Measurements from ENCODE around the gene QDPR.

Gene QDPR

DNA sequence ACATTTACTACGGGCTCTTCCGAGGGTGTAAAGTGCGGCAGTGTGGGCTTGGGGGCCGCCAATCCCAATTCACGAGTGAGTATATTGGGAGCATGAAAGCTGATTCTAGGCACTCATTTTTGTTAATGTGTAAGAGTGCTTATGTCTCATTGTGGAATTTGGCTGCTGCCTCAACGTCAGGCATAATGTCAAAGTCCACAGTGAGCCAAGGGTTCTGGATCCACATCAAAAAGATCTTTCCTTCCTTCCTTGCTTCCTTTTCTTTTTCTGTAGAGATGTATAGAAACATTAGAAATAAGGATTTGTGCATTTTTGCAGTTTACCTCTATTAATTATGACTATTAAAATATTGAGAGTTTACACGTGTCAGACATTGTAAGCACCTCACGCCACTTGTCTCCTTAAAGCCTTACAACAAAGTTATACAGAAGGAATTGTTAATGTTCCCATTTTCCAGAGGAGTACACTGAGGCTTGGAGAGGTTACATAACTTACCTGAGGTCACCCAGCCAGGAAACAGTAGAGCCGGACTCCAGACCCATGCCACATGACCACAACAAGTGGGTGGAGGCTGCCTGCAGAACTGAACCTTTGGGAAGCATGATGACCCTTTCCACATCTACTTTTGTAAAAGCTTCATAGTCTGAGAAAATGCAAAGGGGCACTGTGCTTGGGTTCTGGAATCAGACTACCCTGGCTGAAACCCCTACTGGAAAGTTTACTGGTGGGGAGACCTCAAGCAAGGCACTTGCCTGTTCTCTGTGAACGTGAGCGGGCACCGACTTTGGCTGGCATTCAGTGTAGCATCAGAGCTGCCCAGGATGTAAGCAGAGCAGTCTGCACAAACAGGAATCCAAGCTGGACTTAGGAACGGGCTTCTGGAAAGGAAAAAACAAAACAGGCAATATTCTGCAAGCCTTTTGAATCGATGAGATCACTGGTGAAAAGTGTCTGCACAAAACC, 3.8 kb upstream of the QDPR start:
- no peak for FAIRE-seq
- TF ChIP-seq SPI1 (IDR thresholded peaks at IDR 0.05; ENCODE audit: low read depth, low read length) (no peak), POU2F2 (IDR thresholded peaks at IDR 0.05; ENCODE audit: low read depth, low read length) (no peak), PAX5 (IDR thresholded peaks at IDR 0.05; ENCODE audit: insufficient read depth, low read length, severe bottlenecking) (no peak), POLR2A (IDR thresholded peaks at IDR 0.05; ENCODE audit: low read depth, low read length) (no peak), TAF1 (IDR thresholded peaks at IDR 0.05; ENCODE audit: low read depth, low read length) (no peak), POLR2AphosphoS5 (IDR thresholded peaks at IDR 0.05; ENCODE audit: low read depth, low read length) (no peak)
- no peak for DNase-seq (ENCODE audit: insufficient read length, low spot score)

DNA sequence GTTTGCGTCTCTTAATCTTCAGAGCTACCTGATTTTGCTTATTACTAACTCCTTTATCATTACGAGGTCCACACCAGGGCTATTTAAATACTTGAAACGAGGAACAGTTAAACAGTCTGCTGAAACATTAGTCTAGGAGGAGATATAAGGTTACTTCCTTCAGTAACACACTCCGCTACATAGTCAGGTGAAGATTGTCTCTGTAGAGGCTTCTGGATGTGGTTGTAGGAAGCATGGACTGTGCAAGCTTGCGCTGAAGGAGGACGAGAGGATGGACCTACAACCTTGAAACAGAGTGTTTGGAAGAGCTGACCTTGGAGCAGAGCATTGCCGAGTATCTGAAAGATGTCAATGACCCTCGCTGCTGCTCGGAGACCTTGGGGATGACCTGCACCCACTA, 3.0 kb upstream of the QDPR start, which contains the start of gene CLRN2:
CLRN2 (plus strand) TSS at position 301 of the 400 bp plus-strand sequence. CDS start 102 bp downstream, outside the sequence.
- DNase-seq (ENCODE audit: insufficient read length, low spot score): no peak
- no peak for FAIRE-seq
- no peak for TF ChIP-seq POLR2A (IDR thresholded peaks at IDR 0.05; ENCODE audit: low read depth, low read length)
- TF ChIP-seq SPI1 (IDR thresholded peaks at IDR 0.05; ENCODE audit: low read depth, low read length): no peak
- no peak for TF ChIP-seq POU2F2 (IDR thresholded peaks at IDR 0.05; ENCODE audit: low read depth, low read length)
- TF ChIP-seq PAX5 (IDR thresholded peaks at IDR 0.05; ENCODE audit: insufficient read depth, low read length, severe bottlenecking): no peak
- TF ChIP-seq POLR2AphosphoS5 (IDR thresholded peaks at IDR 0.05; ENCODE audit: low read depth, low read length): no peak
- TF ChIP-seq TAF1 (IDR thresholded peaks at IDR 0.05; ENCODE audit: low read depth, low read length): no peak

DNA sequence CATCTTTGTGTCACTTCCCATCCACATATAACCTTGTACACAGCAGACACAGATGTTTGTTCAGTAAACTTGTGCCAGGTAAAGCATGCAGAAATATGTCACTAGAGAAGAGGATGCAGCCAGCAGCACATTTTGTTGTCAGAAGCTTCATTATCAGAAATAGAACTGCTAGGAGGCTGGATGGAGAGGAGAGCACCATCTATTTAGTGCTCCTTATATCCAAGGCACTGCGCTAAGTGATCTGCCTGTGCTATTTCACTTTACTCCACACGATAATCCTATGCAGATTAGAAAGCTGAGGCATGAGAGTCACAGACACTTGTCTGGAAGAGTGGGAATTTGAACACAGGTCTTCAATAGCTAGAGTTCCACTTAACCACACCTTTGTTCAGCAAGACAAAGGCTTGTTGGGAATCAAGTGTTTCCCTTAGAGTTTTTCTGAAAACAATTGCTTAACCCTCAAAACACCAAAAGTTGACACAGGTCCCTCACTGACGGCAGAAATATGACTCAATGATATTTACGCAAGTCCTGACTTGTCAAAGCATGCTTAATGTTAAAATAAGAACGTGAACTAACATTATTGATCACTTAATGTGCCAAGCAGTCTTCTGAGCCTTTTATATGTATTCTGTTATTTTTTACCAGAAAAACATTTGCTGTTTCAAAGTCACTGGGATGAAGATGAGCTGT, 1.2 kb upstream of the QDPR start:
- FAIRE-seq (no peak), DNase-seq (ENCODE audit: insufficient read length, low spot score) (no peak)
- TF ChIP-seq TAF1 (IDR thresholded peaks at IDR 0.05; ENCODE audit: low read depth, low read length) (no peak), POU2F2 (IDR thresholded peaks at IDR 0.05; ENCODE audit: low read depth, low read length) (no peak), POLR2AphosphoS5 (IDR thresholded peaks at IDR 0.05; ENCODE audit: low read depth, low read length) (no peak), SPI1 (IDR thresholded peaks at IDR 0.05; ENCODE audit: low read depth, low read length) (no peak), POLR2A (IDR thresholded peaks at IDR 0.05; ENCODE audit: low read depth, low read length) (no peak), PAX5 (IDR thresholded peaks at IDR 0.05; ENCODE audit: insufficient read depth, low read length, severe bottlenecking) (no peak)

DNA sequence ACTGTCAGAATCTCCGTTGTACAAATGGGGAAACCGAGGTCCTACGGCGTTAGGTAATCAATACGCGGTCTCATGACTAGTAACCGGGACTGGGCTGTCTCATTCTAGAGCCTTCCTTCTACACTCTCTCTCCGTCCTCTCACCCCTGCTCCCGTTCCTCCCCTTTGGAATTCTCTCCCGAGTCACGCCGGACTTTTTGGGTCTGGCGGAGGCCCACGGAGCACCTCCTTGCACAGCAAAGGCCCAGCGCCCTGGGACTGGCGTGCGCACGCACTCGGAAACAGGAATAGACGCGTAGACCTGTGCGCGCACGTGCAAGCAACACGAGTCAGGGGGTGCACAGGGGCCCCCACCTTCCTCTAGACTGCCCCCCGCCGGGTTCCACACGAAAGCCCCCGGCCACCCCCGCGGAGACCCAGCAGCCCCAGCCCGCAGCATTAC, 361 bp downstream of the QDPR start:
- no peak for TF ChIP-seq SPI1 (IDR thresholded peaks at IDR 0.05; ENCODE audit: low read depth, low read length)
- TF ChIP-seq PAX5 (IDR thresholded peaks at IDR 0.05; ENCODE audit: insufficient read depth, low read length, severe bottlenecking): no peak
- no peak for TF ChIP-seq POLR2AphosphoS5 (IDR thresholded peaks at IDR 0.05; ENCODE audit: low read depth, low read length)
- no peak for TF ChIP-seq POLR2A (IDR thresholded peaks at IDR 0.05; ENCODE audit: low read depth, low read length)
- no peak for TF ChIP-seq POU2F2 (IDR thresholded peaks at IDR 0.05; ENCODE audit: low read depth, low read length)
- TF ChIP-seq TAF1 (IDR thresholded peaks at IDR 0.05; ENCODE audit: low read depth, low read length): no peak
- DNase-seq (ENCODE audit: insufficient read length, low spot score) (no peak), FAIRE-seq (peak; percentile 66)

DNA sequence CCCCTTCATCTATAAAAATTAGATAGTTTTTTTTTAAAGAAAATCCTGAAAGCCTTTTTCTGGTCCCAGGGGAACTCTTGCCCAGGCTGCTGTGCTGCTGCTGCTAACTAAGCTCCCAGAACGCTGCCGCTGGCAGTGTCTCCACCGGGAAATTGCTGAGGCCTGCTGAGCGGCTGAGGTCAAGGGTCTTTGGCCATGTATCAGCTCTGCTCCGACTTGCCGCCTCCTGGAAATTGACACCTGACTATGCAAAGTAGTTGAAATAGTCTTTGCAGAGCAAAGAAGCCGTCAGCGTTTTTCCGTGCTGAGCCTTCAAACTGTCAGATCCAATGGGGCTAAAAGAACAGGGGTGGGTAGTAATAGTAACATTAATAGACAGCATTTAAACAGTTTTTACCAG, 839 bp downstream of the QDPR start:
- TF ChIP-seq POLR2A (IDR thresholded peaks at IDR 0.05; ENCODE audit: low read depth, low read length) (no peak), POU2F2 (IDR thresholded peaks at IDR 0.05; ENCODE audit: low read depth, low read length) (no peak), PAX5 (IDR thresholded peaks at IDR 0.05; ENCODE audit: insufficient read depth, low read length, severe bottlenecking) (no peak), SPI1 (IDR thresholded peaks at IDR 0.05; ENCODE audit: low read depth, low read length) (no peak), POLR2AphosphoS5 (IDR thresholded peaks at IDR 0.05; ENCODE audit: low read depth, low read length) (no peak), TAF1 (IDR thresholded peaks at IDR 0.05; ENCODE audit: low read depth, low read length) (no peak)
- no peak for DNase-seq (ENCODE audit: insufficient read length, low spot score)
- no peak for FAIRE-seq

DNA sequence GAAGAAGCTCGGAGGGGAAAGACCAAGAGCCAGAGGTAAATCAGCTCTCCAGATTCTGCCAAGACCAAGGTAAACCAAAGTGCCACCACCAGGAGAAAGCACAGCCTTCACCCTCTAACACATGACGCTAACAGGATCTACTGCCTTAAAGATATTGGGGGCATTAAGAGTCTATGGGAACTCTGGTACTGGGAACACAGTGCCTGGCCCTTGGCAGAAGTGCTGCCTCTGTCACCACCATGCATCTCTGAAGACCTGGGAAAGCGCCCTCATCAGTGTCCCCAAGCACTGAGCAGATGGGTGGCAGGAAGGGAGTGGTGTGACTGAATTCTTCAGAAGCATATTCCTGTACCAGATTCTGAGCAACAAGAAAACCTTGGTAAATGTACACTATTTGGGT, 1.3 kb downstream of the QDPR start:
- DNase-seq (ENCODE audit: insufficient read length, low spot score) (no peak), FAIRE-seq (no peak)

DNA sequence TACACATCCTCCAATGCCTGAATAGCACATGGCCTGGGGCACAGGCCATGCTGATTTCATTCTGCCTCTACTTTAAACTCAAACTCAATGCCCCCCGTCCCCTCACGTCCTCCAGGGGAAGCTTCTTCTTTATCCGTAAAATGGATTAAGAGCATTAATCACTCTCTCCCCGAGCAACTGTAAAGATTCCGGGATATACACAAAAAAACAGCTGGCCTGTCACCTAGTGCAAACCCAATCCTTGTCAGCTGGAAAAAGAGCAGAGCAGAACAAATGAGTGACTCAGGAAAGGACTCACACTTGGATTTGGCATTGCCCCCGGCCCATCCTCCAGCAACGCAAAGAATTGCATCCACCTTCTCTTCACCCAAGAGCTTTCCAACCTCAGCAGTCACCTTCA, 7.8 kb downstream of the QDPR start:
- DNase-seq (ENCODE audit: insufficient read length, low spot score): no peak
- no peak for TF ChIP-seq TAF1 (IDR thresholded peaks at IDR 0.05; ENCODE audit: low read depth, low read length)
- no peak for TF ChIP-seq PAX5 (IDR thresholded peaks at IDR 0.05; ENCODE audit: insufficient read depth, low read length, severe bottlenecking)
- no peak for TF ChIP-seq POU2F2 (IDR thresholded peaks at IDR 0.05; ENCODE audit: low read depth, low read length)
- TF ChIP-seq POLR2AphosphoS5 (IDR thresholded peaks at IDR 0.05; ENCODE audit: low read depth, low read length): no peak
- TF ChIP-seq SPI1 (IDR thresholded peaks at IDR 0.05; ENCODE audit: low read depth, low read length): no peak
- TF ChIP-seq POLR2A (IDR thresholded peaks at IDR 0.05; ENCODE audit: low read depth, low read length): no peak
- no peak for FAIRE-seq

More for the DNA sequence above, 1.3 kb downstream of the QDPR start:
- no peak for TF ChIP-seq SPI1 (IDR thresholded peaks at IDR 0.05; ENCODE audit: low read depth, low read length)
- TF ChIP-seq POLR2A (IDR thresholded peaks at IDR 0.05; ENCODE audit: low read depth, low read length): no peak
- TF ChIP-seq TAF1 (IDR thresholded peaks at IDR 0.05; ENCODE audit: low read depth, low read length): no peak
- TF ChIP-seq PAX5 (IDR thresholded peaks at IDR 0.05; ENCODE audit: insufficient read depth, low read length, severe bottlenecking): no peak
- no peak for TF ChIP-seq POU2F2 (IDR thresholded peaks at IDR 0.05; ENCODE audit: low read depth, low read length)
- TF ChIP-seq POLR2AphosphoS5 (IDR thresholded peaks at IDR 0.05; ENCODE audit: low read depth, low read length): no peak

DNA sequence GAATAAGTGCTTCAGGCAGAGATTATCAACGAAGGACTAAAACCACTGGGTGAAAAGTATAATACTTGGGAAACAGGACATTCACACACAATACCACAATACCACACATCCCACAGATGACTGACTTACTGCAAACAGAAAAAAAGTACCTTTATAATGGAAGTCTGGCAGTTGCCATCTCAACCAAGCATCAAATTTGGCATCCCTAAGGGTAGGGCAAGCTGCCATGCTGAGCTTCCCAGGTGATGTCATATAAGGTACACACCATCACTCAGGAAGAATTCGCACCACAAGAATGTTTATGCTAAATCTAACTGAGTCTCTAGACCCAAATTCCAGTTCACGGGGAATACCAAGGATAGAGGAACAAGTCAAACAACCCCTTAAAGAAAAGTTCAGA, 9.1 kb downstream of the QDPR start:
- FAIRE-seq (no peak), DNase-seq (ENCODE audit: insufficient read length, low spot score) (no peak)
- TF ChIP-seq POLR2A (IDR thresholded peaks at IDR 0.05; ENCODE audit: low read depth, low read length): no peak
- TF ChIP-seq TAF1 (IDR thresholded peaks at IDR 0.05; ENCODE audit: low read depth, low read length): no peak
- no peak for TF ChIP-seq PAX5 (IDR thresholded peaks at IDR 0.05; ENCODE audit: insufficient read depth, low read length, severe bottlenecking)
- no peak for TF ChIP-seq POU2F2 (IDR thresholded peaks at IDR 0.05; ENCODE audit: low read depth, low read length)
- no peak for TF ChIP-seq POLR2AphosphoS5 (IDR thresholded peaks at IDR 0.05; ENCODE audit: low read depth, low read length)
- TF ChIP-seq SPI1 (IDR thresholded peaks at IDR 0.05; ENCODE audit: low read depth, low read length): no peak

DNA sequence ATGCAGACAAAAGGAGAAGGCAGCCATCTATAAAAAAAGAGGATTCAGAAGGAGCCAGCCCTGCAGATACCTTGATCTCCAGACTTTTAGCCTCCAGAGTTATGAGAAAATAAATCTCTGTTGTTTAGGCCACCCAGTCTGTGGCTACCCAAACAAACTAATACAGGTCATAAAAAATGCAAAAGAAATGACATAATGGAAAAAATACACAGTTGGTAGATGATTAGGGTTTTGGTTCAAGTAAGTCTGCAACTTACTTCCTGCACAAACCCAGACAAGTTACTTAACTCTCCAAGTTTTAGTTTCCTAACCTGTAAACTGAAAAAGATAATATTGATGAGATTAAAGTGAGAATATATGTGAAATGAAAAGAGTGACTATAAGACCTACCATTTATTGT, 11.3 kb downstream of the QDPR start:
- no peak for TF ChIP-seq SPI1 (IDR thresholded peaks at IDR 0.05; ENCODE audit: low read depth, low read length)
- TF ChIP-seq POU2F2 (IDR thresholded peaks at IDR 0.05; ENCODE audit: low read depth, low read length): no peak
- no peak for TF ChIP-seq POLR2A (IDR thresholded peaks at IDR 0.05; ENCODE audit: low read depth, low read length)
- TF ChIP-seq TAF1 (IDR thresholded peaks at IDR 0.05; ENCODE audit: low read depth, low read length): no peak
- no peak for TF ChIP-seq PAX5 (IDR thresholded peaks at IDR 0.05; ENCODE audit: insufficient read depth, low read length, severe bottlenecking)
- no peak for TF ChIP-seq POLR2AphosphoS5 (IDR thresholded peaks at IDR 0.05; ENCODE audit: low read depth, low read length)

More for the DNA sequence above, 11.3 kb downstream of the QDPR start:
- FAIRE-seq (no peak), DNase-seq (ENCODE audit: insufficient read length, low spot score) (no peak)
